Stimulated activated CD4-positive, alpha-beta T cell treated with anti-CD3 and anti-CD28 coated beads, Interleukin-4, amount 100 ng/mL, for 48 hours (primary cell): ENCODE results near the gene ASPSCR1.

Experiments used
- DNase-seq, 2 donors: peaks; one replicate each; pipeline ENCODE4 v3.0.0-alpha.2; 2020; ENCODE audit warnings: low read depth in 2 of 2

ASPSCR1 gene

GRCh38 chr17:82039695-82040299 lies 62.4 kb downstream of the ASPSCR1 start:
- no peak for DNase-seq

GRCh38 chr17:82041144-82041814 lies 63.9 kb downstream of the ASPSCR1 start:
- DNase-seq: no peak

- no peak for DNase-seq
These were observed 65.2 kb downstream of the ASPSCR1 start for GRCh38 chr17:82042649-82043048.

- DNase-seq: no peak
These were observed 66.1 kb downstream of the ASPSCR1 start for GRCh38 chr17:82043507-82043906.

GRCh38 chr17:82045936-82046484 lies 68.6 kb downstream of the ASPSCR1 start:
- DNase-seq: no peak

- no peak for DNase-seq
These were observed 69.5 kb downstream of the ASPSCR1 start for GRCh38 chr17:82046903-82047302.

- DNase-seq: no peak
These were observed 70.0 kb downstream of the ASPSCR1 start for GRCh38 chr17:82047379-82047778.

GRCh38 chr17:82047914-82048570 lies 70.6 kb downstream of the ASPSCR1 start:
- DNase-seq: no peak

GRCh38 chr17:82048571-82048971 lies 71.1 kb downstream of the ASPSCR1 start:
- DNase-seq: no peak

- DNase-seq: no peak
These were observed 71.7 kb downstream of the ASPSCR1 start for GRCh38 chr17:82049106-82049505.

- DNase-seq: no peak
These were observed 72.1 kb downstream of the ASPSCR1 start for GRCh38 chr17:82049521-82049971.

- no peak for DNase-seq
These were observed 72.8 kb downstream of the ASPSCR1 start for GRCh38 chr17:82050152-82050760.

GRCh38 chr17:82050761-82051641 lies 73.6 kb downstream of the ASPSCR1 start:
- no peak for DNase-seq

GRCh38 chr17:82051776-82052637 lies 74.6 kb downstream of the ASPSCR1 start, which contains the start of the genes GPS1 and RFNG:
TSS of gene GPS1 (plus strand) at chr17:82051898. CDS start at chr17:82051932, 34 bp downstream.
TSS of gene RFNG (minus strand) at chr17:82051811. CDS start at chr17:82051766, 45 bp downstream.
- DNase-seq: peak; percentile 82

GRCh38 chr17:82052638-82053059 lies 75.2 kb downstream of the ASPSCR1 start:
- no peak for DNase-seq

- DNase-seq: no peak
These were observed 75.7 kb downstream of the ASPSCR1 start for GRCh38 chr17:82053130-82053529.

- no peak for DNase-seq
These were observed 76.3 kb downstream of the ASPSCR1 start for GRCh38 chr17:82053556-82054263.

GRCh38 chr17:82054351-82055022 lies 77.1 kb downstream of the ASPSCR1 start:
- DNase-seq: no peak
